ENCODE measurements around the gene OXSR1. TPM values are rescaled to one million over a fixed set of nuclear protein-coding genes. Genes with fewer than 3 reads are reported as not detected.
A peak's percentile ranks its signal among the peaks of the same experiment; 100 is the strongest.

OXSR1 gene
- total and polyA plus RNA-seq, 10 of the 15 experiments (the other 5 are each of a cell fraction or from before 2014, with no cell fraction given), result 12.4 to 54.6 (median 35.7) TPM

DNA sequence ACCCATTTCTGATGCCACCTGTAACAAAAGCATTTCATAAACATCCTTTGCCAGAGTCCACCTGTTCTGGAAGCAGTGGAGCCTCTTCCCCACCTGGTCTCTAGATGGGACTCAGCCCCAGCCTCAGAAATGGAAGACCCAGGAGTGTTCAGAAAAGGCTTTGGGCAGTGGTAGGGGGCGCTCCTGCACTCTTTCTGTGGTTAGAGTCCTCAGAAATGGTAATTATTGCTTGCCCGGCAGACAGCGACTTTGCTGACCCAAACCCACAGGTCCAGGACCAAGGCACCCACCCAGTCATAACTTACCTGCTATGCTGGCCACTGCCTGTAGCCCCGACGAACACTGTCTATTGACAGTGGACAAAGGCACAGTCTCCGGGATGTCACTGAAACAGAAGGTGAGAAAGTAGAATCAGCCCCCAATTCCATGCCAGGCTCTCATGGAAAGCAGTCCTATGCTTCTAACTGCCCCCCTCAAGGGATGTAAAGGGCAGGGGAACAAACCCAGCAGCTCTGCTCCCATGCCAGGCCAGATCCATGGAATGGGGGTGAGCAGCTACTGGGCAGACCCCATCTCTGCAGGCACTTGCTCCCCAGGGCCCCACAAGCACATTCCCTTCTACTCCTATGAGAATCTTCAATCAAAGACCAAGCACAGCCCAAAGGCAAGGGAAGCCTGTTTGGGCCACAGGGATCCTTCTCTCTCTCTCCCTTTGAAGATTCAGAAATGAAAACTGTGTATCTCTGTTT lies 33.5 kb upstream of the OXSR1 start (continued):
- TF ChIP-seq, protein P1, sequence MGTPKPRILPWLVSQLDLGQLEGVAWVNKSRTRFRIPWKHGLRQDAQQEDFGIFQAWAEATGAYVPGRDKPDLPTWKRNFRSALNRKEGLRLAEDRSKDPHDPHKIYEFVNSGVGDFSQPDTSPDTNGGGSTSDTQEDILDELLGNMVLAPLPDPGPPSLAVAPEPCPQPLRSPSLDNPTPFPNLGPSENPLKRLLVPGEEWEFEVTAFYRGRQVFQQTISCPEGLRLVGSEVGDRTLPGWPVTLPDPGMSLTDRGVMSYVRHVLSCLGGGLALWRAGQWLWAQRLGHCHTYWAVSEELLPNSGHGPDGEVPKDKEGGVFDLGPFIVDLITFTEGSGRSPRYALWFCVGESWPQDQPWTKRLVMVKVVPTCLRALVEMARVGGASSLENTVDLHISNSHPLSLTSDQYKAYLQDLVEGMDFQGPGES (IDR thresholded peaks at IDR 0.05), result no peak
- peak; percentile 42; the same call in 1 of the 2 replicates for TF ChIP-seq SMC3 (IDR thresholded peaks at IDR 0.05; ENCODE audit: borderline replicate concordance, low read length)
- TF ChIP-seq ZZZ3 (IDR thresholded peaks at IDR 0.05; ENCODE audit: control insufficient read depth, insufficient read length, low read depth), result no peak
- TF ChIP-seq MEF2A (IDR thresholded peaks at IDR 0.05; ENCODE audit: insufficient read depth, low read depth, low read length), result no peak
- no peak for TF ChIP-seq SREBF1 (IDR thresholded peaks at IDR 0.05; ENCODE audit: low read length)
- TF ChIP-seq RAD21 (IDR thresholded peaks at IDR 0.05; ENCODE audit: insufficient read depth, low read depth, low read length), result peak; percentile 56
- no peak for TF ChIP-seq RELB (IDR thresholded peaks at IDR 0.05; ENCODE audit: low read depth)
- no peak for TF ChIP-seq LARP7 (IDR thresholded peaks at IDR 0.05)
- TF ChIP-seq ZNF207 (IDR thresholded peaks at IDR 0.05; ENCODE audit: borderline replicate concordance), result no peak
- TF ChIP-seq MYC (IDR thresholded peaks at IDR 0.05; ENCODE audit: insufficient read depth, insufficient read length, insufficient replicate concordance, low read length, severe bottlenecking), result no peak
- TF ChIP-seq POLR2A (IDR thresholded peaks at IDR 0.05; ENCODE audit: low read depth, low read length), result no peak
- peak; percentile 83 for TF ChIP-seq RUNX3 (IDR thresholded peaks at IDR 0.05; ENCODE audit: low read length)
- TF ChIP-seq NR2C2 (IDR thresholded peaks at IDR 0.05; ENCODE audit: borderline replicate concordance, control insufficient read depth, insufficient read length, low read depth), result no peak
- TF ChIP-seq ATF7 (IDR thresholded peaks at IDR 0.05; ENCODE audit: low read depth), result no peak
- TF ChIP-seq NFXL1 (IDR thresholded peaks at IDR 0.05; ENCODE audit: borderline replicate concordance), result no peak
- no peak for TF ChIP-seq KDM1A (IDR thresholded peaks at IDR 0.05; ENCODE audit: borderline replicate concordance)
- no peak for TF ChIP-seq ZSCAN29 (IDR thresholded peaks at IDR 0.05)

All from GM12878 (cell line).